ENCODE measurements around the gene METTL3.

DNA sequence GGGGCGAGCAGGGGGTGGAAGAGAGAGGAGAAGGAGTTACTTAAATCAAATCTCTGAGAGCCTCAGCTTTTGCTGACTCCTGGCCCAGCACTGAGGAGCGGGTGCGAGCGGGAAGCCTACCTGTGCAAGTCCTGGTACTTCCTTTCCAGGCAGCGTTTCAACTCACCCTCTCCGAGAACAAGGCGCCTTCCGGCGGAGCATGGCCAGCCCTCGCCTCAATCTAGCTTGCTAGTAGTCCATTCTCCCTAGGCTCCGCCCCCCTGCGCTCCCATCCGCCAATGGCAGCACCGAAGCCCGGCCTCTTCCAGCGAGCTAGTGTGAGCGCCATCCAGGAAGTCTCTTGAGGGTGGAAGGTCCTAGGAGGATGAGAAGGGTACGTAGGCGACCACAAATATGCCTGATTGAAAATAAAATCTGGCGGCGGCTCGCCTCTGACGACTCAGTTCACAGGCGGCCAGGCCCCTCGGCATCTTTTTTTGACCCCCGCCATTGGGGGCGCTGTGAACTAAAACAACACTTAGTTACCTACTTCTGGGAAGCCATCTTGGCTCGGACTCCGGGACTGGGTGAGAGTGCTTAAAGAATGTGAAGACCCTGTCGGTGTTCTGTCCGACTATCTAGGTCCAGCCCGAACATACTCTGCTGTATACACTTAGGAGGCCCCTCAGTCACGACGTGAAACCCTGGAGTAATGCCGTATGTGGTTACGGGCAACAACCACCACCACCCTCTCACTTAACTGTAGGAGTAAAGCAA is 55.0 kb downstream of the METTL3 start, which contains the start of gene CHD8:
- peak; percentile 74 to 87 (median 84) for TF ChIP-seq POLR2AphosphoS5 (IDR thresholded peaks at IDR 0.05)
- TF ChIP-seq EP300 (IDR thresholded peaks at IDR 0.05; ENCODE audit: low read depth): no peak
- peak; percentile 42 to 73 (median 58) for TF ChIP-seq CTCF (IDR thresholded peaks at IDR 0.05)
- peak; percentile 77 for TF ChIP-seq POLR2A (IDR thresholded peaks at IDR 0.05)

Data from transverse colon (tissue), 4 donors.